Measurements from ENCODE around the gene CPT1B.

GRCh38 chr22:50562523-50563412 is 15.5 kb downstream of the CPT1B start, which contains the start of gene SYCE3:
- TF ChIP-seq GATA3 (IDR thresholded peaks at IDR 0.05; ENCODE audit: low read depth, low read length) (no peak), GATA2 (IDR thresholded peaks at IDR 0.05; ENCODE audit: low read depth, low read length) (no peak)

Measured in SH-SY5Y (cell line).